ENCODE data around the gene WBP1. TPM values are rescaled to one million over a fixed set of nuclear protein-coding genes. Genes with fewer than 3 reads are reported as not detected.

WBP1 gene
- total and polyA plus RNA-seq, 4 donors: 39.5 to 65.0 (median 56.3) TPM

DNA sequence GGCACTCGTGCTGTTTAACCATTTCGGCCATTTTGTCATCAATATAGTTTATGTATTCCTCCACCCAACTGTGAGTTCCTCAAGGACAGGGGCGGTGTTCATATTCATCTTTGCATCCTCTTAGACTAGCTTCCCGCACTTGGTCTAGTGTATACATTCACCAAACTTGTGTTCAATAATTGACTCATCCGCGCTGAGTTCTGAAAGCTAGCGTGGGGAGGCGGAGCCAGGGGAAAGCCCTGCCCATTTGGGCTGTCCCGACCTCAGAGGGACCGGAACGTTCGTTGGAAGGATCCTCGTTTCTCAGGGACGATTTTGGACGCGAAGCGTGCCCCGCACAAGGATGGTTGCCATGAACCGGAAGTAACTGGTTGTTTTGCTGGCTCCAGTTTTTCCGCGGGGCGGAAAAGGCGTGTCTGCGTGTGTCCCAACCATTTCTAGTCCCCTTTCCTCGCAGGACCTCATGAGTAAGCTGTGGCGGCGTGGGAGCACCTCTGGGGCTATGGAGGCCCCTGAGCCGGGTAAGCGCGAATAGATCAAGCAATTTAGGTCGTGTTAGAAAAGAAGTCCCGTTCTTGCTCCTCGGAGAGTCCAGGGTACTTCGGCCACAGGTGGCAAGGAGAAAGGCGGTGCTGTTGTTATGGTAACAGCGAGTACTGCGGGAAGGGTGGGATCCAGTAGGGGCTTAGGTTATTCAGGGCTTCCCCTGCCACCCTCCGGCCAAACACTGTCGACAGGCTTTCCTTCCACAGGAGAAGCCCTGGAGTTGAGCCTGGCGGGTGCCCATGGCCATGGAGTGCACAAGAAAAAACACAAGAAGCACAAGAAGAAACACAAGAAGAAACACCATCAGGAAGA is 3.4 kb upstream of the WBP1 start, which contains the start of gene INO80B:
INO80B (plus strand) TSS at position 434 of the 858 bp plus-strand sequence; CDS start at position 464, 30 bp downstream.
- H3K4me3 ChIP-seq: peak within 1 kb of the TSS; percentile 66
- H3K4me1 ChIP-seq (ENCODE audit: control insufficient read depth in 5 of 5, insufficient read depth in 5 of 5, low read length in 5 of 5): peaks cover 6 to 33% (median 10%) of the 10 kb centered on the region in 5 donors
- H3K36me3 ChIP-seq (ENCODE audit: control insufficient read depth in 4 of 4, insufficient read depth in 4 of 4, low read length in 4 of 4): peaks cover 0 to 2% (median 0%) of the 10 kb centered on the region in 4 donors
- peak within 1 kb of the TSS in 1 of 2 donors; percentile 50 for H3K9ac ChIP-seq (ENCODE audit: insufficient read depth in 1 of 2, low read length in 2 of 2)
- peak; percentile 79 for ATAC-seq (ENCODE audit: insufficient read depth, low FRiP score)
- no peaks in the 10 kb centered on the region for H3K9me3 ChIP-seq (ENCODE audit: control insufficient read depth in 4 of 4, insufficient read depth in 3 of 4, low read length in 3 of 4)
- TF ChIP-seq, protein P1, sequence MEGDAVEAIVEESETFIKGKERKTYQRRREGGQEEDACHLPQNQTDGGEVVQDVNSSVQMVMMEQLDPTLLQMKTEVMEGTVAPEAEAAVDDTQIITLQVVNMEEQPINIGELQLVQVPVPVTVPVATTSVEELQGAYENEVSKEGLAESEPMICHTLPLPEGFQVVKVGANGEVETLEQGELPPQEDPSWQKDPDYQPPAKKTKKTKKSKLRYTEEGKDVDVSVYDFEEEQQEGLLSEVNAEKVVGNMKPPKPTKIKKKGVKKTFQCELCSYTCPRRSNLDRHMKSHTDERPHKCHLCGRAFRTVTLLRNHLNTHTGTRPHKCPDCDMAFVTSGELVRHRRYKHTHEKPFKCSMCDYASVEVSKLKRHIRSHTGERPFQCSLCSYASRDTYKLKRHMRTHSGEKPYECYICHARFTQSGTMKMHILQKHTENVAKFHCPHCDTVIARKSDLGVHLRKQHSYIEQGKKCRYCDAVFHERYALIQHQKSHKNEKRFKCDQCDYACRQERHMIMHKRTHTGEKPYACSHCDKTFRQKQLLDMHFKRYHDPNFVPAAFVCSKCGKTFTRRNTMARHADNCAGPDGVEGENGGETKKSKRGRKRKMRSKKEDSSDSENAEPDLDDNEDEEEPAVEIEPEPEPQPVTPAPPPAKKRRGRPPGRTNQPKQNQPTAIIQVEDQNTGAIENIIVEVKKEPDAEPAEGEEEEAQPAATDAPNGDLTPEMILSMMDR (IDR thresholded peaks at IDR 0.05; ENCODE audit: control extremely low read depth, extremely low read depth): no peak
- peak; percentile 98 to 99 (median 99) for DNase-seq
- H3K27ac ChIP-seq (ENCODE audit: low read depth in 1 of 2, low read length in 1 of 2): peak within 1 kb of the TSS; percentile 50 to 65
- no peaks in the 10 kb centered on the region for H3K27me3 ChIP-seq (ENCODE audit: control insufficient read depth in 3 of 3, insufficient read depth in 3 of 3, low read length in 2 of 3)
- 0 to 1% methylated on average over 40 of the region's 40 CpGs for WGBS, 2 donors

GRCh38 chr2:74457129-74457548 is 1.1 kb upstream of the WBP1 start:
- 1 to 2% methylated on average over 22 to 27 of the region's 27 CpGs for WGBS, 2 donors
- DNase-seq: peak in 1 of 3 donors; percentile 49
- TF ChIP-seq, protein P1 (IDR thresholded peaks at IDR 0.05; ENCODE audit: control extremely low read depth, extremely low read depth): no peak
- Histone ChIP-seq H3K9me3 (ENCODE audit: control insufficient read depth in 4 of 4, insufficient read depth in 3 of 4, low read length in 3 of 4) (no peaks in the 10 kb centered on the region), H3K9ac (ENCODE audit: insufficient read depth in 1 of 2, low read length in 2 of 2) (peak overlapping the region in 1 of 2 donors; percentile 62), H3K4me1 (ENCODE audit: control insufficient read depth in 5 of 5, insufficient read depth in 5 of 5, low read length in 5 of 5) (peaks cover 6 to 33% (median 11%) of the 10 kb centered on the region in 5 donors), H3K27me3 (ENCODE audit: control insufficient read depth in 3 of 3, insufficient read depth in 3 of 3, low read length in 2 of 3) (no peaks in the 10 kb centered on the region), H3K27ac (ENCODE audit: low read depth in 1 of 2, low read length in 1 of 2) (peak overlapping the region; percentile 35 to 94), H3K36me3 (ENCODE audit: control insufficient read depth in 4 of 4, insufficient read depth in 4 of 4, low read length in 4 of 4) (peaks cover 0 to 8% (median 3%) of the 10 kb centered on the region in 4 donors), H3K4me3 (no peak overlapping the region)
- ATAC-seq (ENCODE audit: insufficient read depth, low FRiP score): no peak

DNA sequence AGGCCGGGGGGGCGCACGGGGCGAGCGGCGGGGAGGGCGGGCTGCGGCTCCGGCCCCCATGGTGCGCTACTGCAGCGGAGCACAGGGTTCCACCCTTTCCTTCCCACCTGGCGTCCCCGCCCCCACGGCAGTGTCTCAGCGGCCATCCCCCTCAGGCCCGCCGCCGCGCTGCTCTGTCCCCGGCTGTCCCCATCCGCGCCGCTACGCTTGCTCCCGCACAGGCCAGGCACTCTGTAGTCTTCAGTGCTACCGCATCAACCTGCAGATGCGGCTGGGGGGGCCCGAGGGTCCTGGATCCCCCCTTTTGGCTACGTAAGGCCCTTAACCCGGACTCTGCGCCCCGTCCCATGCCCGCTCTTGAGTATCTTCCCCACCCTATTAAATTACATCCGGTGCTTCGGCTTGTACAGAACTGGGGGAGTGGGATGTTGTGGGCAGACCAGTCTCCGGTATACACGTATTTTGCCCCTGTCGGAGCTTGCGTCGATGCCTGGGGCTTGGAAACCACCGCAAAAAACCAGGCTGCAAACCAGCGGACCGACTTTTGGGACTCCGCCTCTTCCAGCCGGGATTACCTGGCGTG is 598 bp upstream of the WBP1 start:
- H3K9me3 ChIP-seq (ENCODE audit: control insufficient read depth in 4 of 4, insufficient read depth in 3 of 4, low read length in 3 of 4): no peaks in the 10 kb centered on the region
- ATAC-seq (ENCODE audit: insufficient read depth, low FRiP score): peak; percentile 27
- 0 to 1% methylated on average over 42 to 46 of the region's 46 CpGs for whole genome bisulfite sequencing, 2 donors

More for the DNA sequence above, 598 bp upstream of the WBP1 start:
- Histone ChIP-seq H3K9ac (ENCODE audit: insufficient read depth in 1 of 2, low read length in 2 of 2) (peak overlapping the region; percentile 80 to 92), H3K27ac (ENCODE audit: low read depth in 1 of 2, low read length in 1 of 2) (peak overlapping the region; percentile 78 to 94), H3K4me1 (ENCODE audit: control insufficient read depth in 5 of 5, insufficient read depth in 5 of 5, low read length in 5 of 5) (peaks cover 6 to 33% (median 11%) of the 10 kb centered on the region in 5 donors), H3K27me3 (ENCODE audit: control insufficient read depth in 3 of 3, insufficient read depth in 3 of 3, low read length in 2 of 3) (no peaks in the 10 kb centered on the region), H3K4me3 (peak overlapping the region; percentile 54), H3K36me3 (ENCODE audit: control insufficient read depth in 4 of 4, insufficient read depth in 4 of 4, low read length in 4 of 4) (peaks cover under 1 to 13% (median 5%) of the 10 kb centered on the region in 4 donors)
- peak in 2 of 3 donors; percentile 74 to 75 for DNase-seq
- TF ChIP-seq, protein P1 (IDR thresholded peaks at IDR 0.05; ENCODE audit: control extremely low read depth, extremely low read depth): no peak

Measured in lung (tissue), 12 donors.